GM12878 (cell line): ENCODE data around the gene GPR31. TPM values are rescaled to one million over a fixed set of nuclear protein-coding genes. Genes with fewer than 3 reads are reported as not detected.

Source experiments
- ATAC-seq: fragments of 200-7000 bp; cut with Tn5 transposase; 3 replicates; pipeline ENCODE4 v1.9.1; 2020; ENCODE audit warnings: mild to moderate bottlenecking, moderate library complexity
- BruUV-seq: library from RNA; stranded (reverse); fragments of 400-500 nt; replicated peaks from 2 replicates; lab custom pipeline; 2021; lab: Mats Ljungman, UMichigan
- CTCF ChIA-PET: fragments of 300-600 bp; sonication (Branson Sonifier 250); formaldehyde crosslinking; extraction: SDS; loops from one replicate; lab custom pipeline; 2021; ENCODE audit warnings: inconsistent platforms; lab: Yijun Ruan, JAX
- POLR2A ChIA-PET: fragments of 350-600 bp; formaldehyde crosslinking; extraction: SDS; loops from one replicate; lab custom pipeline; 2021; ENCODE audit warnings: inconsistent platforms; lab: Charles Lee
- RAD21 ChIA-PET: fragments of 300-600 bp; sonication (Branson Sonifier 250); formaldehyde crosslinking; loops from one replicate; lab custom pipeline; 2023; ENCODE audit warnings: antibody characterized with exemption; ENCODE audit not compliant: unreplicated experiment; lab: Charles Lee
- SMC1A ChIA-PET: fragments of 300-600 bp; sonication (Branson Sonifier 250); formaldehyde crosslinking; loops from one replicate; lab custom pipeline; 2023; ENCODE audit not compliant: unreplicated experiment, uncharacterized antibody; lab: Charles Lee
- DNase-seq: peaks from one replicate; pipeline ENCODE4 v3.0.0-alpha.2; 2011; ENCODE audit warnings: low read depth, low spot score
- FAIRE-seq: peaks from 3 replicates; lab custom pipeline; 2011; peaks lifted over from hg19 to GRCh38; lab: Jason Lieb, UNC
- H2AFZ ChIP-seq: 2 replicates; pipeline ENCODE4 v1.6.0; 2011; ENCODE audit warnings: low read depth, low read length, control low read depth; ENCODE audit not compliant: control insufficient read depth
- H3K27ac ChIP-seq: 2 replicates; pipeline ENCODE4 v1.5.1; 2011; ENCODE audit warnings: control low read depth; ENCODE audit not compliant: control insufficient read depth, insufficient read depth
- H3K27me3 ChIP-seq, 2 experiments: replicated peaks in 1 of 2; 2 replicates each; pipeline versions ENCODE4 v1.6.0 to v1.6.1; 2011; ENCODE audit warnings: low read length in 1 of 2; ENCODE audit not compliant: control insufficient read depth in 2 of 2, insufficient read depth in 2 of 2
- H3K36me3 ChIP-seq, 2 experiments: 2 replicates each; pipeline ENCODE4 v1.5.1; 2011; ENCODE audit warnings: low read length in 1 of 2; ENCODE audit not compliant: control insufficient read depth in 2 of 2, insufficient read depth in 2 of 2
- H3K4me1 ChIP-seq: 2 replicates; pipeline ENCODE4 v1.6.1; 2011; ENCODE audit warnings: mild to moderate bottlenecking, low read length, moderate library complexity, mixed read lengths; ENCODE audit not compliant: control insufficient read depth, insufficient read depth
- H3K4me2 ChIP-seq: 2 replicates; pipeline ENCODE4 v1.6.0; 2011; ENCODE audit warnings: control low read depth; ENCODE audit not compliant: control insufficient read depth, insufficient read depth
- H3K4me3 ChIP-seq: fragments of 200-600 bp; sonication (generic); 2 replicates; pipeline ENCODE4 v1.5.1; 2016
- H3K79me2 ChIP-seq: 2 replicates; pipeline ENCODE4 v1.6.0; 2011; ENCODE audit warnings: low read length; ENCODE audit not compliant: control insufficient read depth, insufficient read depth
- H3K9ac ChIP-seq: 2 replicates; pipeline ENCODE4 v1.8.0; 2011; ENCODE audit warnings: low read length, control low read depth, mixed read lengths; ENCODE audit not compliant: control insufficient read depth, insufficient read depth
- H3K9me3 ChIP-seq: replicated peaks from 3 replicates; pipeline ENCODE4 v1.5.1; 2011; ENCODE audit warnings: mild to moderate bottlenecking, low read length; ENCODE audit not compliant: control insufficient read depth, insufficient read depth
- H4K20me1 ChIP-seq: 2 replicates; pipeline ENCODE4 v1.6.0; 2011; ENCODE audit not compliant: control insufficient read depth, insufficient read depth
- ATF7 ChIP-seq: fragments of 450-650 bp; IDR thresholded peaks from 2 replicates; pipeline ENCODE4 v1.6.1; 2016; ENCODE audit warnings: low read depth, mild to moderate bottlenecking
- MEF2A ChIP-seq: IDR thresholded peaks from 2 replicates; pipeline ENCODE4 v1.6.1; 2011; ENCODE audit warnings: low read depth, mild to moderate bottlenecking, low read length, moderate library complexity; ENCODE audit not compliant: insufficient read depth
- MTA2 ChIP-seq: fragments of 450-650 bp; IDR thresholded peaks from 2 replicates; pipeline ENCODE4 v1.6.1; 2016; ENCODE audit warnings: low read depth, mild to moderate bottlenecking, moderate library complexity
- NFIC ChIP-seq: IDR thresholded peaks from 2 replicates; pipeline ENCODE4 v1.6.1; 2012; ENCODE audit warnings: low read depth, mild to moderate bottlenecking, inconsistent platforms, low read length, moderate library complexity
- NRF1 ChIP-seq: conservative IDR thresholded peaks from 2 replicates; pipeline ENCODE4 v1.6.1; 2011; ENCODE audit warnings: mild to moderate bottlenecking, low read depth, low read length, improper control_type of control experiment
- RBBP5 ChIP-seq: fragments of 200-600 bp; sonication (generic); conservative IDR thresholded peaks from 2 replicates; pipeline ENCODE4 v1.6.1; 2016
- RELA ChIP-seq: fragments of 450-650 bp; IDR thresholded peaks from 2 replicates; pipeline ENCODE4 v1.8.0; 2014; ENCODE audit warnings: borderline replicate concordance; ENCODE audit not compliant: partially characterized antibody
- SMAD1 ChIP-seq: fragments of 450-650 bp; IDR thresholded peaks from 2 replicates; pipeline ENCODE4 v1.6.1; 2018; ENCODE audit warnings: mild to moderate bottlenecking, low read depth; ENCODE audit not compliant: partially characterized antibody
- WGBS: methylation state at CpG from one replicate; pipeline ENCODE4 v1.1.6; 2016; ENCODE audit warnings: low lambda C conversion rate; ENCODE audit not compliant: insufficient replicate concordance, insufficient coverage; ENCODE audit errors: missing lambda C conversion rate; 5-methylcytosine and 5-hydroxymethylcytosine counted together
- in situ Hi-C: fragments of 300-500 bp; cut with MboI; formaldehyde crosslinking; loops from 9 replicates; pipeline ENCODE4 v1.14.3; 2018; ENCODE audit warnings: mixed read lengths
- intact Hi-C: fragments of 100-400 bp; cut with micrococcal nuclease; formaldehyde crosslinking; loops from one replicate; pipeline ENCODE4 v1.14.2; 2022; ENCODE audit not compliant: unreplicated experiment
- polyA plus RNA-seq, 11 experiments: library from polyadenylated mRNA; depleted of rRNA in 4 of 11; unstranded in 6 of 11; stranded (reverse) in 5 of 11; fragments of >200 nt; fragmentation: Nextera tagmentation in 4 of 11; fragmentation: Illumina TruSeq in 1 of 11; extraction: Ambion mirVana in 4 of 11; extraction: Trizol in 1 of 11; gene quantifications; 1 replicate in 1 of 11; 2 replicates in 10 of 11; pipeline versions ENCODE4 v1.2.1 to v1.2.3, GENCODE V29; 2011 to 2016; ENCODE audit warnings: inconsistent platforms in 2 of 11, missing spikeins in 2 of 11, low read depth in 1 of 11
- total RNA-seq, 4 experiments: library from RNA; depleted of rRNA in 3 of 4; stranded (reverse); fragments of >200 nt in 3 of 4; fragmentation: Illumina TruSeq in 1 of 4; extraction: Trizol in 1 of 4; gene quantifications; 2 replicates each; pipeline versions ENCODE4 v1.2.1 to v1.2.3, GENCODE V29; 2013 to 2021
- TF ChIP-seq, protein P1 (sequence below): fragments of 450-650 bp; IDR thresholded peaks from 2 replicates; pipeline ENCODE4 v1.6.1; 2014; ENCODE audit warnings: mild to moderate bottlenecking
- TF ChIP-seq, protein P2 (sequence below): IDR thresholded peaks from 2 replicates; pipeline ENCODE4 v1.6.1; 2011; ENCODE audit warnings: borderline replicate concordance, low read depth, mild to moderate bottlenecking, moderate library complexity, mixed read lengths, low read length; ENCODE audit not compliant: insufficient read depth; ENCODE audit errors: extremely low read length

Gene GPR31
- total and polyA plus RNA-seq, 10 of the 15 experiments (the other 5 are each of a cell fraction or from before 2014, with no cell fraction given) = not detected

DNA sequence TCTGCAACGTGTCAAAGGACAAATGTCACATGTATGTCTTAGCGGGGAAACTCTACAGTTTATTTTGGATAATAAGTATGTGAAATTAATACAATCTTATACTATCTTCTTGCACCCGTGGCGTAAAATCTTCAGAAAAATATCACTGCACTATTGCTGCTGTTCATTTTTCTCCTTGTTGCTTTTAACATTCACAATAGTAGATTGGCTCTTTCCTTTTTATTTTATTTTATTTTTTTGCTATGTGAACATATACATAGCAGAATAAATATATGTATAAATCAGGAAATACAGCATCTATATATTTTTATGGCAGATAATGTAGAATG is 15.4 kb downstream of the GPR31 start:
- Histone ChIP-seq H3K9me3 (0 out of 3 replicates have a peak, but pooled peaks cover 1% of the 10 kb centered on the region), H3K27ac (no peak overlapping the region), H3K36me3 (no peaks in the 10 kb centered on the region), H3K4me1 (peaks cover 10% of the 10 kb centered on the region), H3K79me2 (no peaks in the 10 kb centered on the region), H3K27me3 (no peaks in the 10 kb centered on the region), H3K9ac (no peak overlapping the region), H4K20me1 (no peaks in the 10 kb centered on the region), H2AFZ (no peak overlapping the region), H3K4me2 (no peak overlapping the region), H3K4me3 (no peak overlapping the region)
- FAIRE-seq = no peak
- in situ Hi-C loops = loop anchor here (25.0 kb wide), 1 partner anchor 130 kb away; no protein-coding TSS in a partner anchor
- WGBS = 12% methylated on average over 4 of the region's 4 CpGs
- CTCF ChIA-PET = interaction anchor here (0.8 to 5.6 kb wide), 31 partner anchors 9 to 375 kb away, joined by 3 to 87 read pairs (median 13); partner anchors contain the start of genes CCR6 and CEP43
- DNase-seq = no peak
- TF ChIP-seq RELA (no peak), MEF2A (no peak), SMAD1 (no peak), ATF7 (no peak), NFIC (no peak), RBBP5 (no peak), MTA2 (no peak), NRF1 (no peak)
- TF ChIP-seq, protein P1, sequence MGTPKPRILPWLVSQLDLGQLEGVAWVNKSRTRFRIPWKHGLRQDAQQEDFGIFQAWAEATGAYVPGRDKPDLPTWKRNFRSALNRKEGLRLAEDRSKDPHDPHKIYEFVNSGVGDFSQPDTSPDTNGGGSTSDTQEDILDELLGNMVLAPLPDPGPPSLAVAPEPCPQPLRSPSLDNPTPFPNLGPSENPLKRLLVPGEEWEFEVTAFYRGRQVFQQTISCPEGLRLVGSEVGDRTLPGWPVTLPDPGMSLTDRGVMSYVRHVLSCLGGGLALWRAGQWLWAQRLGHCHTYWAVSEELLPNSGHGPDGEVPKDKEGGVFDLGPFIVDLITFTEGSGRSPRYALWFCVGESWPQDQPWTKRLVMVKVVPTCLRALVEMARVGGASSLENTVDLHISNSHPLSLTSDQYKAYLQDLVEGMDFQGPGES = no peak
- TF ChIP-seq, protein P2, sequence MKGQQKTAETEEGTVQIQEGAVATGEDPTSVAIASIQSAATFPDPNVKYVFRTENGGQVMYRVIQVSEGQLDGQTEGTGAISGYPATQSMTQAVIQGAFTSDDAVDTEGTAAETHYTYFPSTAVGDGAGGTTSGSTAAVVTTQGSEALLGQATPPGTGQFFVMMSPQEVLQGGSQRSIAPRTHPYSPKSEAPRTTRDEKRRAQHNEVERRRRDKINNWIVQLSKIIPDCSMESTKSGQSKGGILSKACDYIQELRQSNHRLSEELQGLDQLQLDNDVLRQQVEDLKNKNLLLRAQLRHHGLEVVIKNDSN = no peak
- intact Hi-C loops = loop anchor here (1.0 to 2.0 kb wide), 5 partner anchors 64 to 368 kb away; no protein-coding TSS in a partner anchor
- SMC1A ChIA-PET = interaction anchor here (1.0 to 12.4 kb wide), 15 partner anchors 9 to 368 kb away, joined by 4 to 351 read pairs (median 12); partner anchors contain the start of genes CCR6 and CEP43
- ATAC-seq = no peak
- POLR2A ChIA-PET = interaction anchor here (1.8 kb wide), 1 partner anchor 13 kb away, joined by 5 read pairs; no protein-coding TSS in a partner anchor
- no TSS peak for BruUV-seq
- RAD21 ChIA-PET = interaction anchor here (0.9 to 9.3 kb wide), 27 partner anchors 9 to 366 kb away, joined by 3 to 120 read pairs (median 7); partner anchors contain the start of genes CCR6 and CEP43
